Left forelimb (tissue), 1 donor: ENCODE measurements around the gene CCNA1.
A peak's percentile ranks its signal among the peaks of the same experiment; 100 is the strongest.

ENCODE experiments used
- DNase-seq: peaks from one replicate; pipeline ENCODE4 v3.0.0-alpha.2; 2018; ENCODE audit warnings: low spot score

CCNA1 gene

GRCh38 chr13:36432106-36432544, at the start of gene CCNA1:
Gene CCNA1, plus strand, starts transcription at chr13:36432495. Its CDS starts 562 bp downstream, at chr13:36433057.
- DNase-seq, result no peak

- no peak for DNase-seq
Observed at GRCh38 chr13:36385489-36385888, 46.8 kb upstream of the CCNA1 start.

- no peak for DNase-seq
Observed at GRCh38 chr13:36395280-36395679, 37.0 kb upstream of the CCNA1 start.

- no peak for DNase-seq
Observed at GRCh38 chr13:36405151-36405550, 27.1 kb upstream of the CCNA1 start.

GRCh38 chr13:36412736-36413135, 19.6 kb upstream of the CCNA1 start:
- DNase-seq, result no peak

- DNase-seq, result no peak
Observed at GRCh38 chr13:36413161-36413560, 19.1 kb upstream of the CCNA1 start.

- no peak for DNase-seq
Observed at GRCh38 chr13:36414461-36414860, 17.8 kb upstream of the CCNA1 start.

- DNase-seq, result no peak
Observed at GRCh38 chr13:36417331-36417730, 15.0 kb upstream of the CCNA1 start.

- no peak for DNase-seq
Observed at GRCh38 chr13:36418022-36418805, 14.1 kb upstream of the CCNA1 start.

GRCh38 chr13:36420437-36420891, 11.8 kb upstream of the CCNA1 start:
- DNase-seq, result peak; percentile 69

GRCh38 chr13:36421447-36421846, 10.8 kb upstream of the CCNA1 start:
- DNase-seq, result no peak

GRCh38 chr13:36428086-36428485, 4.2 kb upstream of the CCNA1 start:
- DNase-seq, result no peak

- no peak for DNase-seq
Observed at GRCh38 chr13:36430247-36431203, 1.8 kb upstream of the CCNA1 start.

- peak; percentile 71 for DNase-seq
Observed at GRCh38 chr13:36431204-36432105, 840 bp upstream of the CCNA1 start.

- no peak for DNase-seq
Observed at GRCh38 chr13:36436811-36437210, 4.5 kb downstream of the CCNA1 start.

- DNase-seq, result no peak
Observed at GRCh38 chr13:36438594-36439483, 6.5 kb downstream of the CCNA1 start.

GRCh38 chr13:36445278-36445677, 13.0 kb downstream of the CCNA1 start:
- no peak for DNase-seq

GRCh38 chr13:36445891-36446351, 13.6 kb downstream of the CCNA1 start:
- DNase-seq, result no peak

- DNase-seq, result no peak
Observed at GRCh38 chr13:36447501-36447900, 15.2 kb downstream of the CCNA1 start.

GRCh38 chr13:36450534-36450933, 18.2 kb downstream of the CCNA1 start:
- no peak for DNase-seq

GRCh38 chr13:36453516-36453915, 21.2 kb downstream of the CCNA1 start:
- no peak for DNase-seq
